ENCODE data around the gene C1QTNF6. TPM values are rescaled to one million over a fixed set of nuclear protein-coding genes. Genes with fewer than 3 reads are reported as not detected.

C1QTNF6 gene
- total RNA-seq, 1 experiment from 2014 or later, result 7.4 TPM

DNA sequence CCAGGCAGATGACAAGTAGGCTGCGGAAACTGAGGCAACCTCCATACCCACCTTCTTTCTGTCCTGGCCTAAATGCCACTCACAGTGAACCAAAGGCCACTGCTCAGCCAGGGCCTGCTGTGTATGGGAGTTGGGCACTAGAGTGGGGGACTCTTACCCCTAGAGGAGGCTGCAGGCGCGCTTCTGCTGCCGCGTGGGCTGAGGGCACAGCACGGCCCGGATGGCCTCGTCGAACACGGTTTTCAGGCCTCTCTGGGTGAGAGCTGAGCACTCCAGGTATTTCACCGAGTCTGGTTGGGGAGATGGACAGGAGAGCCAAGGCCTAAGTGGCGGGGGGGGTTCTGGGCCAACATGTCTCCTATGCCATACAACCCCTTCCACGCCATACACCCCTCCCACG lies 38.5 kb upstream of the C1QTNF6 start:
- H3K9me3 ChIP-seq, result no peaks in the 10 kb centered on the region
- H3K4me1 ChIP-seq, result no peaks in the 10 kb centered on the region
- ChIA-PET POLR2A (no interaction called here), CTCF (interaction anchor here (1.6 to 2.1 kb wide), 2 partner anchors 25 to 34 kb away, joined by 4 to 10 read pairs; no protein-coding TSS in a partner anchor)
- no peak for DNase-seq
- no peaks in the 10 kb centered on the region for H3K4me1 Mint-ChIP-seq (ENCODE audit: low read depth, unreplicated experiment)
- no peak overlapping the region for H3K4me3 ChIP-seq (ENCODE audit: low read depth, low read length)
- no peak overlapping the region for H3K4me3 Mint-ChIP-seq (ENCODE audit: unreplicated experiment)
- H3K36me3 Mint-ChIP-seq (ENCODE audit: insufficient read depth, unreplicated experiment), result no peaks in the 10 kb centered on the region
- H3K9me3 Mint-ChIP-seq (ENCODE audit: unreplicated experiment), result no peaks in the 10 kb centered on the region
- no peaks in the 10 kb centered on the region for H3K27me3 ChIP-seq (replicated peaks; ENCODE audit: control insufficient read depth, insufficient read depth, low read length)
- no TSS peak for BruUV-seq (replicated peaks)
- intact Hi-C loops (cut with micrococcal nuclease; ENCODE audit: unreplicated experiment), result no loop called here
- TF ChIP-seq, protein P1, sequence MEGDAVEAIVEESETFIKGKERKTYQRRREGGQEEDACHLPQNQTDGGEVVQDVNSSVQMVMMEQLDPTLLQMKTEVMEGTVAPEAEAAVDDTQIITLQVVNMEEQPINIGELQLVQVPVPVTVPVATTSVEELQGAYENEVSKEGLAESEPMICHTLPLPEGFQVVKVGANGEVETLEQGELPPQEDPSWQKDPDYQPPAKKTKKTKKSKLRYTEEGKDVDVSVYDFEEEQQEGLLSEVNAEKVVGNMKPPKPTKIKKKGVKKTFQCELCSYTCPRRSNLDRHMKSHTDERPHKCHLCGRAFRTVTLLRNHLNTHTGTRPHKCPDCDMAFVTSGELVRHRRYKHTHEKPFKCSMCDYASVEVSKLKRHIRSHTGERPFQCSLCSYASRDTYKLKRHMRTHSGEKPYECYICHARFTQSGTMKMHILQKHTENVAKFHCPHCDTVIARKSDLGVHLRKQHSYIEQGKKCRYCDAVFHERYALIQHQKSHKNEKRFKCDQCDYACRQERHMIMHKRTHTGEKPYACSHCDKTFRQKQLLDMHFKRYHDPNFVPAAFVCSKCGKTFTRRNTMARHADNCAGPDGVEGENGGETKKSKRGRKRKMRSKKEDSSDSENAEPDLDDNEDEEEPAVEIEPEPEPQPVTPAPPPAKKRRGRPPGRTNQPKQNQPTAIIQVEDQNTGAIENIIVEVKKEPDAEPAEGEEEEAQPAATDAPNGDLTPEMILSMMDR (IDR thresholded peaks at IDR 0.05; ENCODE audit: insufficient read depth in 1 of 2, low read depth in 1 of 2, low read length in 1 of 2, severe bottlenecking in 1 of 2, unreplicated experiment in 1 of 2), result no peak
- no peaks in the 10 kb centered on the region for H3K27me3 Mint-ChIP-seq (ENCODE audit: insufficient read depth, unreplicated experiment)
- no peaks in the 10 kb centered on the region for H3K36me3 ChIP-seq (ENCODE audit: control insufficient read depth, insufficient read depth, low read length)
- H3K27ac Mint-ChIP-seq (ENCODE audit: unreplicated experiment), result no peak overlapping the region

DNA sequence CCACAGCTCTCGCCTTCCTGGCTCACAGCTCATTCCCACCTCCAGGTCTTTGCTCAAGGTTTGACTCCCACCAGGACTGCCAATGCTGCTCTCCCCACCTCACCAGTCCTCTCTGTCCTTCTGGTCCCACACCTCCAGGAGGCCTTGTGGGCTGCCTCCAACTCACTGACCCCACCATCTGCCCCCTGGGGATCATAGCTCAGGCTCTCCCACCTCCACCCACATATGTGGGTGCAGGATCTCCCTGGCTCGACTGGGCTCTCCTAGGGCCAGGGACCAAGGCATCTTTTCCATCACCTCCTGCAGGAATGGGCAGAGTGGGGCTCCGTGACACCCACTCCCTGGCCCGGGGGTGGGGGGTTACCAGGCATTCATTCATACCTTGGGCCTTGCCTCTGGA lies 38.0 kb upstream of the C1QTNF6 start:
- Histone ChIP-seq H3K27me3 (replicated peaks; ENCODE audit: control insufficient read depth, insufficient read depth, low read length) (no peaks in the 10 kb centered on the region), H3K9me3 (no peaks in the 10 kb centered on the region), H3K4me1 (no peaks in the 10 kb centered on the region), H3K4me3 (ENCODE audit: low read depth, low read length) (no peak overlapping the region), H3K36me3 (ENCODE audit: control insufficient read depth, insufficient read depth, low read length) (no peaks in the 10 kb centered on the region)
- Mint-ChIP-seq H3K27me3 (ENCODE audit: insufficient read depth, unreplicated experiment) (no peaks in the 10 kb centered on the region), H3K36me3 (ENCODE audit: insufficient read depth, unreplicated experiment) (no peaks in the 10 kb centered on the region), H3K4me1 (ENCODE audit: low read depth, unreplicated experiment) (no peaks in the 10 kb centered on the region), H3K4me3 (ENCODE audit: unreplicated experiment) (no peak overlapping the region), H3K9me3 (ENCODE audit: unreplicated experiment) (no peaks in the 10 kb centered on the region), H3K27ac (ENCODE audit: unreplicated experiment) (no peak overlapping the region)
- no peak for DNase-seq
- no TSS peak for BruUV-seq (replicated peaks)
- CTCF ChIA-PET, result interaction anchor here (1.6 to 2.1 kb wide), 2 partner anchors 25 to 34 kb away, joined by 4 to 10 read pairs; no protein-coding TSS in a partner anchor
- POLR2A ChIA-PET, result no interaction called here
- intact Hi-C loops (cut with micrococcal nuclease; ENCODE audit: unreplicated experiment), result no loop called here
- TF ChIP-seq, protein P1 (IDR thresholded peaks at IDR 0.05; ENCODE audit: insufficient read depth in 1 of 2, low read depth in 1 of 2, low read length in 1 of 2, severe bottlenecking in 1 of 2, unreplicated experiment in 1 of 2), result no peak

GRCh38 chr22:37225481-37225880 lies 37.4 kb upstream of the C1QTNF6 start:
- TF ChIP-seq, protein P1 (IDR thresholded peaks at IDR 0.05; ENCODE audit: insufficient read depth in 1 of 2, low read depth in 1 of 2, low read length in 1 of 2, severe bottlenecking in 1 of 2, unreplicated experiment in 1 of 2), result peak in 1 of 2 experiments; percentile 30
- CTCF ChIA-PET, result interaction anchor here (0.6 to 2.1 kb wide), 3 partner anchors 24 to 37 kb away, joined by 4 to 10 read pairs (median 5); no protein-coding TSS in a partner anchor
- no peaks in the 10 kb centered on the region for H3K9me3 Mint-ChIP-seq (ENCODE audit: unreplicated experiment)
- H3K27ac Mint-ChIP-seq (ENCODE audit: unreplicated experiment), result no peak overlapping the region
- no peaks in the 10 kb centered on the region for H3K4me1 Mint-ChIP-seq (ENCODE audit: low read depth, unreplicated experiment)
- no peaks in the 10 kb centered on the region for H3K27me3 Mint-ChIP-seq (ENCODE audit: insufficient read depth, unreplicated experiment)
- H3K4me1 ChIP-seq, result no peaks in the 10 kb centered on the region
- no peaks in the 10 kb centered on the region for H3K27me3 ChIP-seq (replicated peaks; ENCODE audit: control insufficient read depth, insufficient read depth, low read length)
- H3K36me3 Mint-ChIP-seq (ENCODE audit: insufficient read depth, unreplicated experiment), result no peaks in the 10 kb centered on the region
- no peak overlapping the region for H3K4me3 Mint-ChIP-seq (ENCODE audit: unreplicated experiment)
- no TSS peak for BruUV-seq (replicated peaks)
- H3K36me3 ChIP-seq (ENCODE audit: control insufficient read depth, insufficient read depth, low read length), result no peaks in the 10 kb centered on the region
- intact Hi-C loops (cut with micrococcal nuclease; ENCODE audit: unreplicated experiment), result loop anchor here (1.0 kb wide), 1 partner anchor 36 kb away; no protein-coding TSS in a partner anchor
- no peaks in the 10 kb centered on the region for H3K9me3 ChIP-seq
- DNase-seq, result peak in 1 of 2 experiments; percentile 19
- H3K4me3 ChIP-seq (ENCODE audit: low read depth, low read length), result no peak overlapping the region
- POLR2A ChIA-PET, result no interaction called here
